Measurements from ENCODE around the gene ZNF219.

GRCh38 chr14:21087294-21088091 lies 11.0 kb downstream of the ZNF219 start:
- TF ChIP-seq CTCF (IDR thresholded peaks at IDR 0.05 in 8 of 11, conservative IDR thresholded peaks at IDR 0.05 in 3 of 11): peak in 1 of 11 experiments; percentile 21
- peak; percentile 48 to 71 (median 69) for TF ChIP-seq POLR2AphosphoS5 (IDR thresholded peaks at IDR 0.05)
